GM18867 (cell line): ENCODE data around the gene MAN2A1.

Experiments used
- ATAC-seq: cut with Tn5 transposase; IDR thresholded peaks from one replicate; pipeline ENCODE4 v1.9.1; 2021; ENCODE audit warnings: mild to moderate bottlenecking, moderate library complexity; ENCODE audit not compliant: unreplicated experiment

The MAN2A1 gene

GRCh38 chr5:109689740-109690241 lies at the start of gene MAN2A1:
TSS of gene MAN2A1 (plus strand) at chr5:109689927. CDS start at chr5:109690418, 491 bp downstream.
- ATAC-seq: peak; percentile 61

- ATAC-seq: no peak
Measured at GRCh38 chr5:109640976-109641375, 48.8 kb upstream of the MAN2A1 start.

GRCh38 chr5:109643791-109644350 lies 45.9 kb upstream of the MAN2A1 start:
- peak; percentile 60 for ATAC-seq

GRCh38 chr5:109644829-109645228 lies 44.9 kb upstream of the MAN2A1 start:
- no peak for ATAC-seq

GRCh38 chr5:109645707-109646192 lies 44.0 kb upstream of the MAN2A1 start:
- peak; percentile 59 for ATAC-seq

- no peak for ATAC-seq
Measured at GRCh38 chr5:109649318-109649717, 40.4 kb upstream of the MAN2A1 start.

- no peak for ATAC-seq
Measured at GRCh38 chr5:109650493-109650892, 39.2 kb upstream of the MAN2A1 start.

GRCh38 chr5:109652096-109652495 lies 37.6 kb upstream of the MAN2A1 start:
- ATAC-seq: no peak

GRCh38 chr5:109653042-109653441 lies 36.7 kb upstream of the MAN2A1 start:
- ATAC-seq: no peak

GRCh38 chr5:109653561-109654239 lies 36.0 kb upstream of the MAN2A1 start:
- no peak for ATAC-seq

- ATAC-seq: no peak
Measured at GRCh38 chr5:109654455-109654854, 35.3 kb upstream of the MAN2A1 start.

- ATAC-seq: no peak
Measured at GRCh38 chr5:109655841-109656240, 33.9 kb upstream of the MAN2A1 start.

GRCh38 chr5:109656829-109657228 lies 32.9 kb upstream of the MAN2A1 start:
- ATAC-seq: no peak

GRCh38 chr5:109659901-109660300 lies 29.8 kb upstream of the MAN2A1 start:
- ATAC-seq: no peak

- no peak for ATAC-seq
Measured at GRCh38 chr5:109660301-109660700, 29.4 kb upstream of the MAN2A1 start.

GRCh38 chr5:109668237-109668636 lies 21.5 kb upstream of the MAN2A1 start:
- ATAC-seq: no peak

- peak; percentile 84 for ATAC-seq
Measured at GRCh38 chr5:109668668-109669422, 20.9 kb upstream of the MAN2A1 start.

GRCh38 chr5:109669991-109670706 lies 19.6 kb upstream of the MAN2A1 start:
- ATAC-seq: no peak

GRCh38 chr5:109671136-109671535 lies 18.6 kb upstream of the MAN2A1 start:
- ATAC-seq: no peak

GRCh38 chr5:109674596-109674995 lies 15.1 kb upstream of the MAN2A1 start:
- ATAC-seq: no peak

- ATAC-seq: no peak
Measured at GRCh38 chr5:109676920-109677319, 12.8 kb upstream of the MAN2A1 start.
